ENCODE data around the gene UCK2.

DNA sequence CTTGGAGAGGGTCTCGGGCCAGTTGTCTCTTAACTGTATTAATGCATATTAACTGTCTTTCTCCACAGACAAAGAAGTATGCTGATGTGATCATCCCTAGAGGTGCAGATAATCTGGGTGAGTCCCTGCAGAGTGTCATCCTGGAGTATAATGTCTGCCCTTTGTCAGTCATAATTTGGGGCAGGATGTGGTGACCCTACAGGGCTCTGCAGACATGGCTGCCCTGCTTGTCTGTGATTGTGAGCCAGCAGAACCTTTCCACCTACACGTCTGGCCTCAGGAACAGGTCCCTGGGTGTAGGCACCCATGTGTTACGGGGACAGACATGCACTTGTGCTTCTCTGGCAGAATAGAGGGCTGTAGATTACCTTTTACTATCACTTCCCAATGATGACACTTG is 78.4 kb downstream of the UCK2 start:
- TF ChIP-seq CTCF (IDR thresholded peaks at IDR 0.05; ENCODE audit: low read depth, low read length, poor library complexity, severe bottlenecking) (no peak), EZH2phosphoT487 (IDR thresholded peaks at IDR 0.05; ENCODE audit: borderline replicate concordance, low read length) (no peak)
